ENCODE data around the gene B9D1.

The B9D1 gene

GRCh38 chr17:19398301-19399181 is 36.0 kb upstream of the B9D1 start:
- TF ChIP-seq SIN3A (IDR thresholded peaks at IDR 0.05; ENCODE audit: borderline replicate concordance, insufficient read depth, low read length) (no peak), POLR2AphosphoS5 (IDR thresholded peaks at IDR 0.05; ENCODE audit: low read depth, low read length) (0 out of 2 replicates have a peak, but pooled peaks have one; percentile 29), FOXP2 (optimal IDR thresholded peaks at IDR 0.05; ENCODE audit: borderline replicate concordance, extremely low read depth, extremely low read length, insufficient read depth) (peak; percentile 51)

- TF ChIP-seq POLR2AphosphoS5 (IDR thresholded peaks at IDR 0.05; ENCODE audit: low read depth, low read length) = no peak
Measured at GRCh38 chr17:19397556-19398041, 35.1 kb upstream of the B9D1 start.

GRCh38 chr17:19392303-19392702 is 29.8 kb upstream of the B9D1 start:
- no peak for TF ChIP-seq SIN3A (IDR thresholded peaks at IDR 0.05; ENCODE audit: borderline replicate concordance, insufficient read depth, low read length)
- no peak for TF ChIP-seq TAF1 (IDR thresholded peaks at IDR 0.05; ENCODE audit: borderline replicate concordance, insufficient read depth, low read length)
- TF ChIP-seq REST (IDR thresholded peaks at IDR 0.05; ENCODE audit: insufficient read depth in 1 of 2, low read depth in 2 of 2, low read length in 2 of 2) = no peak
- no peak for TF ChIP-seq FOXP2 (optimal IDR thresholded peaks at IDR 0.05; ENCODE audit: borderline replicate concordance, extremely low read depth, extremely low read length, insufficient read depth)
- no peak for TF ChIP-seq POLR2AphosphoS5 (IDR thresholded peaks at IDR 0.05; ENCODE audit: low read depth, low read length)

- no peak for TF ChIP-seq FOXP2 (optimal IDR thresholded peaks at IDR 0.05; ENCODE audit: borderline replicate concordance, extremely low read depth, extremely low read length, insufficient read depth)
Measured at GRCh38 chr17:19391432-19391831, 28.9 kb upstream of the B9D1 start.

- TF ChIP-seq SIN3A (IDR thresholded peaks at IDR 0.05; ENCODE audit: borderline replicate concordance, insufficient read depth, low read length) (no peak), POLR2AphosphoS5 (IDR thresholded peaks at IDR 0.05; ENCODE audit: low read depth, low read length) (no peak), FOXP2 (optimal IDR thresholded peaks at IDR 0.05; ENCODE audit: borderline replicate concordance, extremely low read depth, extremely low read length, insufficient read depth) (no peak), TAF1 (IDR thresholded peaks at IDR 0.05; ENCODE audit: borderline replicate concordance, insufficient read depth, low read length) (no peak), REST (IDR thresholded peaks at IDR 0.05; ENCODE audit: insufficient read depth in 1 of 2, low read depth in 2 of 2, low read length in 2 of 2) (no peak)
Measured at GRCh38 chr17:19390951-19391350, 28.4 kb upstream of the B9D1 start.

GRCh38 chr17:19388791-19389785 is 26.6 kb upstream of the B9D1 start:
- TF ChIP-seq POLR2AphosphoS5 (IDR thresholded peaks at IDR 0.05; ENCODE audit: low read depth, low read length) (no peak), REST (IDR thresholded peaks at IDR 0.05; ENCODE audit: insufficient read depth in 1 of 2, low read depth in 2 of 2, low read length in 2 of 2) (peak in 1 of 2 experiments; percentile 42; a peak in 1 of 4 replicates)

Measured in PFSK-1 (cell line).